HCT116 (cell line): ENCODE data around the gene ELL2.

Experiments
- SP1 ChIP-seq: IDR thresholded peaks from 2 replicates; pipeline ENCODE4 v1.6.1; 2012; ENCODE audit warnings: low read depth
- TCF7L2 ChIP-seq: IDR thresholded peaks from 2 replicates; pipeline ENCODE4 v1.7.0; 2011; ENCODE audit warnings: borderline replicate concordance, inconsistent platforms; ENCODE audit not compliant: insufficient read depth, insufficient read length; ENCODE audit errors: extremely low read depth
- TF ChIP-seq, protein P1 (sequence below), 3 experiments: fragments of 200-600 bp in 1 of 3; sonication (generic) in 1 of 3; IDR thresholded peaks in 2 of 3; conservative IDR thresholded peaks in 1 of 3; 2 replicates each; pipeline ENCODE4 v1.5.1; 2012 to 2017; ENCODE audit warnings: low read depth in 2 of 3, low read length in 2 of 3, antibody characterized with exemption in 1 of 3, borderline replicate concordance in 1 of 3, control low read depth in 1 of 3, mild to moderate bottlenecking in 1 of 3, mixed read lengths in 1 of 3, mixed run types in 1 of 3, moderate library complexity in 1 of 3; ENCODE audit not compliant: insufficient read depth in 1 of 3

GRCh38 chr5:95858023-95858461, 103.6 kb downstream of the ELL2 start:
- TF ChIP-seq TCF7L2 (no peak), SP1 (no peak)
- TF ChIP-seq, protein P1, sequence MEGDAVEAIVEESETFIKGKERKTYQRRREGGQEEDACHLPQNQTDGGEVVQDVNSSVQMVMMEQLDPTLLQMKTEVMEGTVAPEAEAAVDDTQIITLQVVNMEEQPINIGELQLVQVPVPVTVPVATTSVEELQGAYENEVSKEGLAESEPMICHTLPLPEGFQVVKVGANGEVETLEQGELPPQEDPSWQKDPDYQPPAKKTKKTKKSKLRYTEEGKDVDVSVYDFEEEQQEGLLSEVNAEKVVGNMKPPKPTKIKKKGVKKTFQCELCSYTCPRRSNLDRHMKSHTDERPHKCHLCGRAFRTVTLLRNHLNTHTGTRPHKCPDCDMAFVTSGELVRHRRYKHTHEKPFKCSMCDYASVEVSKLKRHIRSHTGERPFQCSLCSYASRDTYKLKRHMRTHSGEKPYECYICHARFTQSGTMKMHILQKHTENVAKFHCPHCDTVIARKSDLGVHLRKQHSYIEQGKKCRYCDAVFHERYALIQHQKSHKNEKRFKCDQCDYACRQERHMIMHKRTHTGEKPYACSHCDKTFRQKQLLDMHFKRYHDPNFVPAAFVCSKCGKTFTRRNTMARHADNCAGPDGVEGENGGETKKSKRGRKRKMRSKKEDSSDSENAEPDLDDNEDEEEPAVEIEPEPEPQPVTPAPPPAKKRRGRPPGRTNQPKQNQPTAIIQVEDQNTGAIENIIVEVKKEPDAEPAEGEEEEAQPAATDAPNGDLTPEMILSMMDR (IDR thresholded peaks at IDR 0.05 in 2 of 3, conservative IDR thresholded peaks at IDR 0.05 in 1 of 3; ENCODE audit: borderline replicate concordance in 1 of 3, insufficient read depth in 1 of 3, low read depth in 2 of 3, low read length in 2 of 3) = no peak
